Bone marrow (tissue), 2 donors: ENCODE results near the gene MSI2.
A peak's percentile ranks its signal among the peaks of the same experiment; 100 is the strongest.

Source experiments
- DNase-seq, 2 donors: peaks; one replicate each; lab custom pipeline; 2025; lab: John Stamatoyannopoulos, UW

MSI2 gene

DNA sequence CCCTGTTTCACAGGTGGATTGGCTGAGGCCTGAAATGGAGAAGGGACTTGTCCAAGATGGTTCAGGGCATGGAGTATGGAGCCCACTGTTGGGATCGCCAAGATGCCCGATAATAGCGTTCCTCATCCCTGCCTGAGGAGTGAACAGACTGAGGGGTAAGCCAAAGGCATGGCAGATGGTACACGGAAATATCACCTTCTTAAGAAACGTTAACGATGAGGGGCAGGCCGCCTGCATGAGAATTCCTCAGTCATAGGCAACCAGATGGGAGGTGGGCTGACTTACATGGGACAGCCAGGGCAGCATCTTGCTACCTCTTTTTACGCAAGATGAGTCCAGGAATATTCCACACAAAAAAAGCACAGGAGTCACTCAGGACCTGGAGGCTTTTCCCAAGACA lies 300.7 kb downstream of the MSI2 start:
- DNase-seq: no peak

DNA sequence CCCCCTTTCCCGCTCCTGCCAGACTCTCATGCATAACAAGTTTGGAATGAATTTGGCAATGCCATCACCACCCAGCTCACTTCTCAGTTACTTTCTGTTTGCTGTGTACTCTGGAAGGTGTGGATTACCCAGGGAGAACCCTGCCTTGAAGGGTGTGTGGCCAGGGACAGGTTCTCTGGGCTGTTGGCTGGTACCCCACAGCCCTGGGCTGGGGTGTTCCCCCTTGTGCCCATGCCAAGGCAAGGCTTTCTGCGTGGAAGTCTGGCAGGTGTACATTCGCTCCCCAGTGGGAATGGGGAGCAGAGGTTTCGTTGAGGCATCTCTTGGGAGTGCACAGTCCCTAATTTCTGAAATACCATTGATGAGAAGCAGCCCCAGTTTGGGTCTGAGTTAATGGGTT lies 301.1 kb downstream of the MSI2 start:
- no peak for DNase-seq

DNA sequence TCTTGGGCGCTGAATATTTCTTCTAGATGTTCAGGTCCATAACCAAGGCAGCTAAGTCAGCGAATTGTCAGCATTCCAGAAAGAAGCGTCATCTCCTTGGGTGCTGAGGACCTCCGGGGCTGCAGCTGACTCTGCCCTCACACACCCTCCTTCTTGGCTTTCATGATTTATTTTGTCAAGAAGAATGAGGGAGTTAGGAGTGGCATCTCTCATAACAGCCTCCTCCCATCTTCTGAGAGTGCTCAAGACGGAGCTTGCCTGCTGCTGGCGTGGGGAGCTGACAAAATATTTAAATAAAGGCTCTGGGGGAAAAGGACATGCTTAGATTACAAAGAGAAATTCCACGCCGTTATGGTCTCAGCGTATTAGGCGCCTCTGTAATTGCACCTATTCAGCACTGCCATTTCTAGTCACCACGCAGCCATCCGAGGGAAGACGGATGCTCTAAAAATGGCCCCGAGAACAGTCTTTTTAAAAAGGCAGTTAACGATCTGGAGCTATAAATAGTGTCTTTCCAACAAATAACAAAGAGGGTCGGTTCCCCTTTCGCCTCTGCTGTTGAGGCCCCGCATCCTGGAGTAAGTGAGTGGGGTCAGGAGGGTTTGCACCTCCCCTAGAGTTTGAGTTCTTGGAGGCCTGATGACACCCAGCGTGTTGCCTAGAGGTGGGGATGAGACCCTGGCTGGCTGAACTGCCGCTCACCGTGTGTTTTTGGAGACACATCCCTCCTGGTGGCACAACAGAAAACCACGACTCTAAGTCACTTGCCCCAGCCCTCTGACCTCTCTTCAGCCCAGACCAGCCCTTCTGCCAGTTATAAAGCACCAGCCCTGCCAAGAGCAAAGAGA lies 301.7 kb downstream of the MSI2 start:
- DNase-seq: peak in 1 of 2 donors; percentile 67

DNA sequence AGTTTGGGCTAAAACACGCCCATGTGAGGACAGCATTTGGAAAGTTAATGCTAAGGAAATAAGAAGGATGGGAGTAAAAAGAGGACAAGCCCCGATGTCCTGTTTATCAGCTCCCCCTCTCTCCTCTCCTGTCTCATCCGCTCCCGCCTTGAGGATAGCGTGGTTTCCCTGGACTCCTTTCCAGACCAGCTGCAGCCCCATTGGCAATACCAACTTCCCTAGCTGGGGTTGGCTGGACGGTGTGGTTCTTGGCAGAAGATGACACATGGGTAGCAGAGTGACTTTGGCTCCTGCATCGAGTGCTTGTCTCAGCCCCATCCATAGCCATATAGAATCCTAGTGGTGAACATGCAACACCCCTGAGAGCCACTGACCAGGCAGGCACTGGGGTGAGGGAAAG lies 302.9 kb downstream of the MSI2 start:
- DNase-seq: no peak

DNA sequence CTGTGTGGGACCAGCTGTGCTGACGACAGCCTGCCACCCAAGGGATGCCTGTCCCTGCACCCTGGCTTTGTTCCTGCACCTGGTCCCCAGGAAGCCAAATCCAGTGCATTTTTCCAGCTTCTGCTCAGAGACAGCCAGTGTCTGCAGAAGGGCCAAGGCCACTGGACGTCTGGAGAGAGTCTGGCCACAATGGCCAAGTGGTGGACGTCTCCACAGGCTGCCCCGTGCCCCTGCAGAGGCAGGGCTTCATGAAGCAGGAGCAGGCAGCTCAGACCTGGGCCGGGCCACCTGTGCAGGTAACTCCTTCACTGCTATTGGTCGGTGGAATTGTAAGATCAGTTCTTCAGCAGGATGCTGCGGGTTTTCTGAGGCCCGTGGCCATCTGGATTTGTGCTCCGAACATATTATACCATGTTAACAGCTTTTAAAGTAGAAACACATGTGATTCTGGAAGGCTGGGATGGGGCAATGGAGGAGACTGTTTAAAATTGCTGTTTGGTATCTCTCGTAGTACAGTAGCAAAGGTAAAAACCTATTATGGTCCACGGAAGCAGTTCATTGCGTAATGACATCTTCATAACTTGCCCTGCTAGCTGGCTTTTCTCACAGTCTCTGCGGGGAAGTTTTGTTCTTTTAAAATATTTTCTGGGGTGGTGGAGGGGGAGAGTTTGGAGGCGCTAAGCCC lies 303.5 kb downstream of the MSI2 start:
- no peak for DNase-seq

DNA sequence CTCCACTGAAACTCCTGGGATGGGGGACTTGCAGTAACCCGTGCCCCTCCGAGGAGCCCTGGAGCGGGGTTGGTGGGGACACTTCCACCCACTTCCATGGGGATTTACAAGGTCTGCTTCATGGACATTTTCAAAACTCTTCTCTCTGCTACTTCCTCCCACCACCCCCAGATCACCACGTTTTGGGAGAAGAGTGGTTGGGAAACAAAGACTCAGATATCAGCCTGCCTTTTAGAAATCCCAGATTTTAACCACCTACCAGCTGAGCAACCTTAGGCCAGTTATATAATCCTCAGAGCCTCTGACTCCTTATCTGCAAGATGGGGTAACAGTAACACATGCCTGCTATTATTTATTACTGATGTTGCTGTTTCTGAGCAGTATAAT lies 304.0 kb downstream of the MSI2 start:
- no peak for DNase-seq

DNA sequence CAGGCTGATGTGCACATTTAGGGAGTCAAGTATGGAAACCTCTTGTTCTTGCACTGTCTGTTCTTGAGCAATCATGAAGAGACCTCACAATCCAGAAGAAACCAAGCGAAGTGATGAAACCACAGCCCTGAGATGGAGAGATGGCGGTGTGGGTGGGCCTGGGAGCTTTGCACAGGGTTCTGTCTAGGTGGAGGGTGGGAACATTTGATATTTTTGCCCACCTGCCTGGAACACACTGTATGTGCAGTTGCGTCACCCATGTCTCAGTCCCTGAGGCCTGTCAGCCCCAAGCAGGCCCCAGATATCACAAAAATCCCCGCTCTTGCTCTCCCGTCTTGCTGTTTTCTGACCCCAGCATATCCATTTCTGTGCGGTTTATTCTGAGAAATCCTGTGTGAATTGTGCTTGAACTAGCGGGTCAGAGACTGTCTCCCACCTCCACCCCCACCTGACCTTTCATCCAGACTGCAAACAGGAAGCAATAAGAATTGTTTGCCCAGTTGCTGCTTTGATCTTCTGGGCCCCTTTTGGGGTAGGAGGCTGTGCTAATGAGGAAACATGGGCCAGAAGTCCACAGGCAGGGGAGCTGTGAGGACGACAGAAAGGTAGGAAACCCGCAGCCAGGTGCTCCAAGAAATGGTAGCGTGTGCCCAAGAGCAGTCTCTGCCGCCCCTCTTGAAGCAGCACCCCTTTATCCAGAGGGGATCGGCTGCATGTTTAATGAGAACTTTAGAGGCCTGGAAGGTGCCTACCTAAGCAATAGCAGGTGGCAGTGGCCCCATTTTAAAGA lies 304.9 kb downstream of the MSI2 start:
- no peak for DNase-seq

DNA sequence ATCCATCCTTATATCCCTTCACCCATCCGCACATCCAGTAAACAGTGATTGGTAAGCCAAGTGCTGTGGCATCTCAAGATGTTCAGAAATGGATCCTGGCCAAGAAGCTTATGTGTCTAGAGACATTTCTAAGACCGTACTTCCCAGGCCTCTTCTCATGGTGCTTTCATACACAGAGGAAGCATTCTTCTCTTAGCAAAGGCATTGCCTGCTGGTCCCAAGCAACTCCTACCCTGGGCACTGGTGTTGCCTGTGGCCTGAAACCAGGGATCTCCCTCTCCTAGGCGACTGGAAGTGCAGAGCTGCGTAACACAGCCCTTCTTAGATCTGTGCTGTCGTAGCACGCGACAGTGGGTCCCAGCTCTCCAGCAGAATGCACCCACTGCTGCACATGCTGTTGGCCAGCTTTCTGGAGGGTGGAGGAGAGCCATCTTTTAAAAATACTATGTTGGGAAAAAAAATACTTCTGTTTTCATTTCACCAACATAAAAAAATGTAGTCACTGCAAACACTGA lies 305.9 kb downstream of the MSI2 start:
- no peak for DNase-seq

DNA sequence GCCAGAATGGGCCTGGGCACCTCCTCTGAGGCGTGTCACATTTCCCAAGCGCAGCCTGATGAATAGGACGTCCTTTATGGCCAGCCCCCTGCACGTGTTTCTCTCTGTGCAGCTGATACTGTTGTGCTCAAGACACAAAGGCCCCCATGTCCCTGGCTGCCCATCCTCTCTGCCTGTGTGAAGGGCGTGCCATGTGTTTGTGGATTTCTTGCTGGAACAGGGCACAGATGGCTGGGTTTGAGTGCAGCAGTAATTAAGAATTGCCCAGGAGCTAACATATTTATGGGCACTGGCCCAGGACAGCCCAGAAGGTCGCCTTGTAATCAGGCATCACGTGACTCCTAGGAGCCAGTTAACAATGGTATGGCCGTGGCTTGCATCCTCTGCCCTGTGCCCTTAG lies 307.6 kb downstream of the MSI2 start:
- DNase-seq: no peak

DNA sequence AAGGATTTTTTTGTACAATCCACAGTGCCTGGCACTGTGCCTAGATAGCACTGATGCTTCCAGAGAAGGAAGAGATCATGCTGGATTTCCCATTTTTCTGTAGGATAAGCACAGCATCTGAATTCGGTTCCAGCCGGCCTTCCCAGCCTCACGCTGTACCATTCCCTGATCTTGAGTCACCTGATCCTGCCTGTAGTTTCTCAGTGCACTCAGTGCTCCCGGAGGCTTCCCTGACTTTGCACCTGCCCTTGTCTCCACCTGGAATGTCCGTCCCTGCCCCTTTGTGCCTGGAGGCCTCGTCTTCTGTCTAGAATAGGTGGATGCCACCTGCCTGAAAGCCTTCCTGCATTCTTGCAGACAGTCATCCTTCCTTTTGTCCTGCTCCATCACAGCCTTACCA lies 308.9 kb downstream of the MSI2 start:
- no peak for DNase-seq

DNA sequence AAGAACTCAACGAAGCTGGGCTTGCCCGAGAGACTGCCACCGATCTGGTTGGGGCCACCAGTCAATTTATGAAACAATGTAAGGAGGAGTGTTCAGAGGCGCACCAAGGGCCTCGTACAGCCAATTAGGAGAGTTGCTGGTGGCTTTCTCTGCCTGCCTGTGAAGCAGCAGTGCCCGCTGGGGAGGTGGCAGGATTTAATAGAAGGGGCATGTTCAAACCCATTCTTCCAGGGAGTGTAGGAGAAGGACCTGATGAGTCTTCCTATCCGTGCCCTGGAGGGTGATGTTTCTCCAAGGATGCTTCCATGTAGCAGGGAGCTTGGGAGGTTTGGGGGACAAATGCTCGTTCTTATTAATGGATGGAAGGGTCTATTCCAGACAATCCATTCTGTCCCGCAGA lies 310.4 kb downstream of the MSI2 start:
- no peak for DNase-seq

DNA sequence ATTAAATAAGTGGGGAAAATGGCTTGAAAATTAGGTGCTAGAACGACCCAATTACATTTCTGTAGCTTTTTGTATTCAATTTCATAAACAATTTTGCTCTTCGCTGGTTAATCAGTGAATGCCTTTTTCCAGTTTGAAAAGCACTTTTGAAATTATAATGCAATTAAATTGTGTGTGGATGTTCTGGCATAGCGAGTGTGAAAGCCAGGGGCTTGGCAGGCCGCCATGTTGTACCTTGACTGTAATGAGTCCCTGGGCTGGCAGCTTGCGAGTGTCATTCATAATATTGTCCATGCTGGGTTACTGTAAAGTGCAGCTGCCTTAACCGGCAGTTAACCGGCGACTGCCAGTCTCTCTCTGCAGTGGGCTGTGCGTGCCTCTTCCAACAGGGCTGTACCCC lies 310.9 kb downstream of the MSI2 start:
- DNase-seq: no peak

DNA sequence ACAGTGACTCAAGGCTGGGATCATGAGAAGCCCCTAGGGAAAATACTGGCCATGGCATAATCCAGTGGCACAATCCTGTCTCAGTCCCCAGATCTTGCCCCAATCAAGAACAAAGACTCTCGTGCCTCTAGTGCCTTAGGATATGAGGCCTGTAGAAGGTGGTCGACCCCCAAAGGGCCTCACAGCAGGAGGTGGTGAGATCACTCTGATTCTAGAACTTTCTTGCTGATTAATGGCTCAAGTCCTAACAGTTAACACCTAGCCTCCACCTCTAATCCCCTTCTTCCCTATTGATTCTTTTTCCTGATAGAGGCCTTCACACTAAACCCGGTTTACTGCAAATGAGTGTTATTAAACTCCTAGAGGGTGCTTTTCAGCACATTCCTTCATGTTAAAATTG lies 312.0 kb downstream of the MSI2 start:
- DNase-seq: no peak

DNA sequence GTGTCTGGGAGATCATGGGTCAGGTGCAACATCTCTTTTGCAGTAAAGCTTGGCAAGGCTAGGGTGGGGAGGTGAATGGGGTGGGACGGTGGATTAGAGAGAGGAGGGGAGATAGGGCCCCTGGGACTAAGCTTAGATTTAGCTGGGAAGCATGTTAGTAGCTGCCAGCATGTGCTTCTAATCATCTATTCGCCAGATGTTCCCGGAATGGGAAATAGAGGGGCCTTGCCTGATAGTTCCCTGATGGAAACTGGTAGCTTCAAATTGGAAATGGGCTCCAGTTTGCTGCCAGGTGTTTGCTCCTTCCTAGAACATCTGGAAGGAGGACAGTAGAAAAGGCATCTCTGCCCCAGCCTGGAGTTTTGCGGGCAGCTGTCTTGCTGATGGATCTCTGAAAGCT lies 312.7 kb downstream of the MSI2 start:
- DNase-seq: no peak

DNA sequence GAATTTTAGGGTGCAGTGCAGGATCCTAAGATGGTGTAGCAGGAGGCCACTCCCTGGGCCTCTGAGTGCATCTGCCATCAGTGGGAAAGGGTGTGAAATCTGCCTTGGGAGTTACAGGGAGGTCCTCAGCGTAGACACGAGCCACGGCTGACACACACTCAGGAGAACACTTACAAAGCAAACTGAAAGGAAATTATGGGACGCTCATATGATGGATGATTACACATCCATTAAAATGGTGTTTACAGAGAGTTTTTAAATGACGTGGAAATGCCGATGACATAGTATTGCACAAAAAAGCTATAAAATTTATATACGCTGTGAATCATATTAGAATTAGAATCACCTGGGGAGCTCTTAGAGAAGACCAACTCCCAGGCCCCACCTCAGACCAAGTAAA lies 313.5 kb downstream of the MSI2 start:
- no peak for DNase-seq

DNA sequence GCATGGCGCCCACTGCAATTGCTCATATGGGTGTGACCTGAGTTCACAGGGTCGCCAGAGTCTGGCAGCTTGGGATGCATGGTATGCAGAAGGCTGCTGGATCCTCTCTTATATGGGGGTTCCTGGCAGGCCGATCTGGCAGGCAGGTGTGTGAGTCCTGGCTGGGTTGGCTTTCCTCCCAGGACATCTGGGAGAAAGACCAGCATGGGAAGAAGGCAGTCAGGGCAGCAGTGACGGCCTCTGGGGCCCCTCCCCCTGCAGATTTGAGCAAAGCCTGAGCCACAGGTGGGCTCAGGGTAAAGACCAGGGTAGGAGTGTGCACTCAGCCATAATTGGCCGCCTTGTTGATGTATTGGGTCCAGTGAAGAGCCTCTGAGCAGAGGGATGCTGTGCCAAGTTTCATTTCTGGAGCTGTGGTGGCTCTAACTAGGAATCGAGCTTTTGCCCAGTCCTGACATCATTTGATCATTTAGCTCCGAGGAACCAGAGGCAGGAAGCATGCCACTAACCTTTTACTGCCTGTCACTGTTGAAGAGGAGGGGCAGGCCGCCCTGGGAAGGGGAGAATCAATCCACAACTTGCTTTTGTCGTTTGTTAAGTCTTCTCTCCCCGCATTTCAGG lies 314.5 kb downstream of the MSI2 start:
- no peak for DNase-seq

DNA sequence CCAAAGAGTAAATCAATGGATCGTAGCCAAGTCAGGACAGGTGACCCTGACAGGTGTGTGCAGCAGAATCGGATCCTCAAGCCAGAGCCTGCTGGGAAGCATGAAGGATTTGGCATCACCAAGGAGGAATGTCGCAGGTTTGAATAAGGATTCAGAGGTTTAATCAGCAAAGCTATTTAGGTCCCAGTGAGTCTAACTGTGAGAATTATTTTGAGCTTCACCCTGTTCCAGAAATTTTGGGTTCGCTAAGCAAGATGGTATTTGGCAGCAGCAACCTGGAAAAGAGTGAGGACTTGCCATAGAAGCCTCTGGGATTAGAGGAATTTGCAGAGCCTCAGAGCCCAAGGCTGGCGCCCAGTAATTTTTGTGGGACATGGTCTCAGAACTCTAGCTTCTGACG lies 315.7 kb downstream of the MSI2 start:
- DNase-seq: no peak

DNA sequence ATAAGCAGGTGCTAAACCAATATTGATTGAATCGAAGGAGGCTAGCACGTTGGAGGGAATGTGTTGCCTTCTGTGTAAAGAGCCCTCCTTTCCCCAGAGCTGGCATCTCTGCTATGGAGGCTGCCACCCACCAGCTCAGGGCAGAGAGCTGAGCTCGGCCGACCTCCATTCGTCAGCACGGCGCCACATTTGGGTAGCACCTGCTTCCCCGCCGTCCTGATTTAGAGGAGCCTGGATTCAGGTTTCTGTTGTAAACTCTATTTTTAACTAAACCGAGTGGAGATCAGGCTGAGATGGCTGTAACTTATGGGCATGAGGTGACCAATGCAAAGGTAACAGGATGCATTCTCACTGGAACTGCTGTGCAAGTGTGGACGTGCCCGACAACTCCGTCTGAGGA lies 316.3 kb downstream of the MSI2 start:
- no peak for DNase-seq

DNA sequence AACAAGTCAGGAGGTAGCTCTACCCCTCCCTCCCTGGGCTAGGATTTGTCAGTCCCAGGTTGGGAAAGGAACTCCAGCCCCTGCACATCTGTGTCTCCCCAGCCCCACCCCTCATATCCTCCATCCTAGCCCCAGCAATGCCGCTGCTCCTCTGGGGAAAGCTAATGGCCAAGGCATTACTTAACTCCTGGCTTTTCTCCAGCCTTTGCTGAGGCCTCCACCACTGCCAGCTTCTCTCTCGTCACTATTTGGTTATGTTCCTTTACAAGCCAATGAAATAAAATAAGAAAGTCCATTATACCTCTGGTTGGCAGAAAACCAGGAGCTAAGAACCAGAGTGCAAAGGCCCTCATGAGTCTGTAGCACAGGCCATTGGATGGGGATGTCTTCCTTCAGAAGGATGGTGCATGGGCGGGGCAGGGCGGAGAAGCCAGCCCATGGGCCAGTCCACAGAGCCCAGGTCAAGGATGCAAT lies 317.8 kb downstream of the MSI2 start:
- DNase-seq: no peak

DNA sequence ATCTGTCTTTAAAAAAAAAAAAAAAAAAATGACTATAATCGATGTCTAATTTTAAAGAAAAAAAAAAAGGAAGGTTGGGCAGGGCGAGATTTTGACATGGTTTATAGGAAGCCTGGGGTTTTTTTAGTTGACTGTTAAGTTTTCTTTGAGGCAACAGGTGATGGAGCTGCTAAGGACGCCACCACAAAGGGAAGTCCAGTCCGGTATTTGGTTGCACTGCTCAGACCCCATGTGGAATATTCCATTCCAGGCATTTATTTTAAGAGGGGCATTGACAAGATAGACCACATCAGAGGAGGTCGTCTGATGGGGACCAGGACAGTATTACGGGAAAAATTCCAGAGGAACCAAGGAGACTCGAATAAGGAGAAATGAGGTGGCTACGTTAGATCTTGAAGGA lies 320.4 kb downstream of the MSI2 start:
- DNase-seq: no peak

DNA sequence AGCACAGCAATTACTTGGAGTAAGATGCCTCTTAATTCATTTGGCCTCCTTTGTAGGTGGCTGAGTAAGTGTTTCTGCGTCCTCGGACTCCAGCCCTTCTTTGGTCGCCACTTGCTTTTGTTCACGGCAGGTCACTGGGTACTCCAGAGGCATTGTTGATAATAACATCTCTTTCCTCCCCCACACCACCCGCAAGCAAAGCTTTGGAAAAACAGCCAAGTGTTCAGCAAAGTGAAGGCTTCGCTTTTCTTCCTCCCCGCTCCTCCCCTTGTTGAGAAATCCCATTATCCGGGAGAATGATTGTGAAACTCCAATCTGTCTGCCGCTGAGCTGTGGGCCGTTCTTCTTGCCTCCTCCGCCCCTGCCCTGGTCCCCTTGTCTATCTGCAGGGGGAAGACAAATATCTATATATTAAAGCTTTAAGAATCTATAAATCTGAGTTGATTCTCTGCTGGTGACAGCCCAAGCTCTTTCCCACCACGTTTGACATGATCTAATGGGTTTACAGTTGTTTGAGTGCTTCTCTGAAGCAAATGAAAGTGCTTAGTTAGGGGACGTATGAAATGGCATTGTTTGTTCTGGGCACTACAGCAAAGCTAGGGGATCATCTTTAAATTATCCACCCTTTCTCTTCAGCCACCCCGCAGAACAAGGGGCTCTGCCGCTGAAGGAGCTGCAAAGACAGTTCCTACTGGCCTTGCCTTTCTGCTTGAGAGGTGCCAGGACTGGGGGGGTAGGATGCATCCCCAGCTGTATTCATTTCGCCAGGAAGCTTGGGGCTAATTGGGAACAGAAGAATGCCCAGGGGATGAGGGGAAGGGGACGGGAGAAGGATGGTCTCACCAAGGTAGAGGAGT lies 321.7 kb downstream of the MSI2 start:
- DNase-seq: peak in 1 of 2 donors; percentile 6
